ENCODE results near the gene ROBO1. TPM values are rescaled to one million over a fixed set of nuclear protein-coding genes. Genes with fewer than 3 reads are reported as not detected.

Gene ROBO1
- total RNA-seq, 1 donor from 2014 or later, result 182 TPM

DNA sequence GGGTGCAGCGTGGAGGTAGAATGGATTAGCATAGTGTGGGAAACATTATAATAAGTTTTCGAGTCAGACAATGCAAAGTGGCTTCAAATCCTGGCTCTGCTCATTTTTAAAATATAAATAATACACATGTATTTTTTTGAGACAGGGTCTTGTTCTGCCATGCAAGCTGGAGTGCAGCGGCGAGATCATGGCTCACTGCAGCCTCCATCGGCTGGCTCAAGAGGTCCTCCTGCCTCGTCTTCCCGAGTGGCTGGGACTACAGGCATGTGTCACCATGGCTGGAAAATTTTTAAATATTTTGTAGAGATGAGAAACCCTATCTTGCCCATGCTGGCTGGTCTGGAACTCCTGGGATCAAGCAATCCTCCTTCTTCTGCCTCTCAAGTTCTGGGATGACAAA lies 194.9 kb downstream of the ROBO1 start:
- H3K9me3 Mint-ChIP-seq, result no peaks in the 10 kb centered on the region
- no peak overlapping the region for H3K4me3 Mint-ChIP-seq
- no peaks in the 10 kb centered on the region for H3K4me1 Mint-ChIP-seq (ENCODE audit: unreplicated experiment)
- DNase-seq (ENCODE audit: extremely low spot score, unreplicated experiment), result no peak
- TF ChIP-seq, protein P1, sequence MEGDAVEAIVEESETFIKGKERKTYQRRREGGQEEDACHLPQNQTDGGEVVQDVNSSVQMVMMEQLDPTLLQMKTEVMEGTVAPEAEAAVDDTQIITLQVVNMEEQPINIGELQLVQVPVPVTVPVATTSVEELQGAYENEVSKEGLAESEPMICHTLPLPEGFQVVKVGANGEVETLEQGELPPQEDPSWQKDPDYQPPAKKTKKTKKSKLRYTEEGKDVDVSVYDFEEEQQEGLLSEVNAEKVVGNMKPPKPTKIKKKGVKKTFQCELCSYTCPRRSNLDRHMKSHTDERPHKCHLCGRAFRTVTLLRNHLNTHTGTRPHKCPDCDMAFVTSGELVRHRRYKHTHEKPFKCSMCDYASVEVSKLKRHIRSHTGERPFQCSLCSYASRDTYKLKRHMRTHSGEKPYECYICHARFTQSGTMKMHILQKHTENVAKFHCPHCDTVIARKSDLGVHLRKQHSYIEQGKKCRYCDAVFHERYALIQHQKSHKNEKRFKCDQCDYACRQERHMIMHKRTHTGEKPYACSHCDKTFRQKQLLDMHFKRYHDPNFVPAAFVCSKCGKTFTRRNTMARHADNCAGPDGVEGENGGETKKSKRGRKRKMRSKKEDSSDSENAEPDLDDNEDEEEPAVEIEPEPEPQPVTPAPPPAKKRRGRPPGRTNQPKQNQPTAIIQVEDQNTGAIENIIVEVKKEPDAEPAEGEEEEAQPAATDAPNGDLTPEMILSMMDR (conservative IDR thresholded peaks at IDR 0.05), result no peak
- no peak overlapping the region for H3K27ac Mint-ChIP-seq
- H3K27me3 Mint-ChIP-seq, result no peaks in the 10 kb centered on the region
- no peaks in the 10 kb centered on the region for H3K36me3 Mint-ChIP-seq

DNA sequence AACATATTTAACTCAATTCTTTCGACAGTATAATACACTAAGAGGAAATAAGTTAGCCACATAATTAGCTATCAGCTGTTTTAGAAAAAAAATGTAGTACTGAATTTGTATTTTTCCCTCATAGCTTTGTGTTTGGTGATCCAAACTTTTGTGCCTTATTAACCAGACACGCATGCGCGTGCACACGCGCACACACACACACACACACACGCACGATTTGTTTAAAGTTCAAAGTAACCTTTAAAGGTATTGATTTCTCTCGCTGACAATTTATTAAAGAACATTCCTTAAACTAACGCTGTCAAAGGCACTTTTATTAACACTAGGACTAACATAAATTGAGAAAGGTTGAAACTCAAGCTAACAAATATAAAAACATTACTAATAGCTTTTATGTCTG lies 198.9 kb downstream of the ROBO1 start:
- DNase-seq (ENCODE audit: extremely low spot score, unreplicated experiment), result no peak
- no peaks in the 10 kb centered on the region for H3K4me1 Mint-ChIP-seq (ENCODE audit: unreplicated experiment)
- H3K4me3 Mint-ChIP-seq, result no peak overlapping the region
- TF ChIP-seq, protein P1 (conservative IDR thresholded peaks at IDR 0.05), result no peak
- no peaks in the 10 kb centered on the region for H3K36me3 Mint-ChIP-seq
- no peak overlapping the region for H3K27ac Mint-ChIP-seq
- peaks cover 5% of the 10 kb centered on the region for H3K27me3 Mint-ChIP-seq
- peaks cover 4% of the 10 kb centered on the region for H3K9me3 Mint-ChIP-seq

DNA sequence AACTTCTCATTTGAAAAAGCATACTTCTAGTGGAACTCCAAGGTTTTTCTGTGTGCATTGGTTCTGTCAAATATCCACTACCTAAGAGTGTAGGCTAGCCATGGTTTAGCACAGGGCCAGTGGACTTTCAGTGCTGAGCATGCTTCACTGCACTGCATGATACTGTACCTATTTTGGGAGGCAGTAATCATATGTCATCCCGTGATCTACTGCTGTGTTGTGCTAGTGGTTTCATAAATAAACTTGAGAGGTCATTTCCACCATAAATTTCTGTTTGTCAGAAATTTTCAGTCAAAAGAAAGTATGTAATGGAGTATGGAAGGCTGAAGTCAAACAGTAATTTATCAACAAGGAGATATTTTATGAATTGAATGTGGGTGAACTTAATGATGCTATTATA lies 203.6 kb downstream of the ROBO1 start:
- Mint-ChIP-seq H3K4me1 (ENCODE audit: unreplicated experiment) (no peaks in the 10 kb centered on the region), H3K4me3 (no peak overlapping the region), H3K27ac (no peak overlapping the region), H3K9me3 (peaks cover 4% of the 10 kb centered on the region), H3K36me3 (no peaks in the 10 kb centered on the region), H3K27me3 (peaks cover 14% of the 10 kb centered on the region)
- DNase-seq (ENCODE audit: extremely low spot score, unreplicated experiment), result no peak
- TF ChIP-seq, protein P1 (conservative IDR thresholded peaks at IDR 0.05), result no peak

DNA sequence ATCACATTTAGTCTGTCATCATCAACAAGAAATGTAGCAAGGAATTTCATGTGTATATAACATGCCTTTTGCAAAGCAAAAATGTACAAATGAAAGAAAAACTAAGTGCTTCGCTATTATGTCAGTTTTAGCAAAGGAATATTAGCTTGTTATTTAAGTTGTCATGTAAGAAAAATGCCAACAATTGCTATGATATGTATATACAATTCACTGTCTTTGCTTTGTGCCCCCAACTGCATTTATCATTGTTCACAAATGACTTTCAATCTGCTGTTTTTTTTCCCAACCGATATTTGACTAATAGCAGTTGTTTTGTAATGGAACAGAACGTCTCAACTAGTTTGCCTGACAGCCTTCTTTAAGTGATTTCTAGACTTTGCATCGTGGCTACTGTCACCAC lies 207.1 kb downstream of the ROBO1 start:
- H3K4me3 Mint-ChIP-seq, result no peak overlapping the region
- no peaks in the 10 kb centered on the region for H3K4me1 Mint-ChIP-seq (ENCODE audit: unreplicated experiment)
- H3K9me3 Mint-ChIP-seq, result no peaks in the 10 kb centered on the region
- H3K27ac Mint-ChIP-seq, result no peak overlapping the region
- H3K36me3 Mint-ChIP-seq, result no peaks in the 10 kb centered on the region
- DNase-seq (ENCODE audit: extremely low spot score, unreplicated experiment), result no peak
- TF ChIP-seq, protein P1 (conservative IDR thresholded peaks at IDR 0.05), result no peak
- H3K27me3 Mint-ChIP-seq, result peaks cover 13% of the 10 kb centered on the region

DNA sequence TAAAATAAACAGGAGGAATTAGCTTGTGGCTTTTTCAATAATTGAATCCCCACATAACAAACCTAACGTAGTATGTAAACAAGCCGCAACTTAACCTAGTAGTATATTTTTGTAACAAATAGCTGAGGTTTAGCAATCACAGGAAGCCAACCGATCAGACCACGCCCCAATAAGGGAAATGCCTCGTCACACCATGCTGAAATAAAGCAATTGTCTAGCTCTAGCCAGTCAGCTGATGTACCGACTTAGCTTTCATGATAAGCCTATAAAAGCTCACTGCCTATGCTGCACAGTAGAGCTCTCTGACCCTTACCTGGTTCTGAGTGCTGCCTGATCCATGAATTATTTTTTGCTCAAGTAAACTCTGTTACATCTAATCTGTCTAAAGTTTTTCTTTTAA lies 208.9 kb downstream of the ROBO1 start:
- Mint-ChIP-seq H3K4me1 (ENCODE audit: unreplicated experiment) (no peaks in the 10 kb centered on the region), H3K9me3 (no peaks in the 10 kb centered on the region), H3K36me3 (no peaks in the 10 kb centered on the region), H3K27me3 (peaks cover 24% of the 10 kb centered on the region), H3K4me3 (no peak overlapping the region), H3K27ac (no peak overlapping the region)
- no peak for DNase-seq (ENCODE audit: extremely low spot score, unreplicated experiment)
- TF ChIP-seq, protein P1 (conservative IDR thresholded peaks at IDR 0.05), result no peak

DNA sequence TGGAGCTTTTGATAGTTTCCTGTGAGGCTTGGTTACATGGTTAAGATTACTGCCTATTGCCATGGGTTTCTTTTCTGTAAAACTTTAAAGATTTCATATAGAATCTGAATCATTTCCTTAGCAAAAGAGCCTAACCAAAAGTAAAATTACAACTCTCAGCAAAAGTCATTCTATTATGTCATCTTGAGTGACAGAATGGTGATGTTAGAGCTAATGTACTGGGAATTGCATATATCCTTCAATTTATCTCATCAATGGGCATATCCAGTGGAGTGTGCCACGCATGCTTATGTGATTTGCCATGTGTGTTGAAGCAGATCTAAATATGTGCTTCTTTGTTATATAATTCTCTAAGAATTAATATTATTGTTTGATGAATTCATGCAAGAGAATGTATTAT lies 212.1 kb downstream of the ROBO1 start:
- no peaks in the 10 kb centered on the region for H3K4me1 Mint-ChIP-seq (ENCODE audit: unreplicated experiment)

More for the DNA sequence above, 212.1 kb downstream of the ROBO1 start:
- Mint-ChIP-seq H3K27me3 (peaks cover 20% of the 10 kb centered on the region), H3K27ac (no peak overlapping the region), H3K9me3 (no peaks in the 10 kb centered on the region), H3K4me3 (no peak overlapping the region), H3K36me3 (no peaks in the 10 kb centered on the region)
- no peak for DNase-seq (ENCODE audit: extremely low spot score, unreplicated experiment)
- TF ChIP-seq, protein P1 (conservative IDR thresholded peaks at IDR 0.05), result no peak
